Vagina (tissue), 2 donors: ENCODE data around the gene LAMC3.

Experiments
- CTCF ChIP-seq, 3 experiments: fragments of 450-650 bp in 2 of 3; fragments of 200-600 bp in 1 of 3; sonication (generic) in 1 of 3; IDR thresholded peaks; one replicate each; pipeline ENCODE4 v1.5.1; 2017 to 2019; ENCODE audit warnings: antibody characterized with exemption in 3 of 3, mild to moderate bottlenecking in 2 of 3, moderate library complexity in 2 of 3
- POLR2A ChIP-seq, 2 donors: fragments of 450-650 bp; IDR thresholded peaks; one replicate each; pipeline ENCODE4 v1.6.1; 2017; ENCODE audit warnings: antibody characterized with exemption in 2 of 2, mild to moderate bottlenecking in 2 of 2, moderate library complexity in 2 of 2

DNA sequence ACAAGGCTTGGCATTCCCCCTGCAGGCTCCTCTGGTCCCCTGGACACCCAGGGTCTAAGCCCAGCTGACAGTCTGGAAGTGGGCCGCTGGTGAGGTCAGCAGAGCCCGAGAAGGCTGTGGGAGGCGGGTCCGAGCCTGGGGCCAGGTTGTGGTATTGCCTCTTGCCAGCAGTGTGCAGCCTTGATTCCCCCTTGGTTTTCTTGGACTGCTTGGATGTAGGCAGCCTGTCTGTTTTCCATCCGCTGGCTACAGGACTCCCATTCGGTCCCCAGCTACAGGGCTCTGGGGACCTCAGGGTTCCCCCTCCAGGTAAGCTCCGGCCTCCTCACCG lies 88.9 kb downstream of the LAMC3 start:
- TF ChIP-seq CTCF (IDR thresholded peaks at IDR 0.05) (no peak), POLR2A (IDR thresholded peaks at IDR 0.05) (no peak)
